Left lung (tissue), 10 donors: ENCODE results near the gene MYH9. TPM values are rescaled to one million over a fixed set of nuclear protein-coding genes. Genes with fewer than 3 reads are reported as not detected.

Experiments used
- ATAC-seq: fragments of 200-7000 bp; cut with Tn5 transposase; one replicate; pipeline ENCODE4 v1.9.1; 2020; ENCODE audit warnings: moderate library complexity
- DNase-seq, 4 donors: peaks; one replicate each; pipeline ENCODE4 v3.0.0-alpha.2; 2013 to 2020
- H3K27ac ChIP-seq, 2 donors: fragments of 200-600 bp; sonication (generic) in 1 of 2; one replicate each; pipeline versions ENCODE4 v1.5.0 to v1.8.0; 2020 to 2021
- H3K27me3 ChIP-seq, 2 donors: fragments of 200-600 bp; sonication (generic) in 1 of 2; one replicate each; pipeline versions ENCODE4 v1.5.0 to v1.8.0; 2020 to 2021
- H3K36me3 ChIP-seq, 2 donors: fragments of 200-600 bp; sonication (generic) in 1 of 2; one replicate each; pipeline versions ENCODE4 v1.5.0 to v1.8.0; 2020 to 2021
- H3K4me1 ChIP-seq, 2 donors: fragments of 200-600 bp; one replicate each; pipeline ENCODE4 v1.8.0; 2021
- H3K4me3 ChIP-seq, 2 donors: fragments of 200-600 bp; sonication (generic) in 1 of 2; one replicate each; pipeline versions ENCODE4 v1.5.0 to v1.8.0; 2020 to 2021; ENCODE audit warnings: mild to moderate bottlenecking in 1 of 2
- H3K9me3 ChIP-seq, 2 donors: fragments of 200-600 bp; sonication (generic) in 1 of 2; one replicate each; pipeline versions ENCODE4 v1.5.0 to v1.8.0; 2020 to 2021
- CTCF ChIP-seq, 2 donors: fragments of 200-600 bp; sonication (generic) in 1 of 2; IDR thresholded peaks; one replicate each; pipeline versions ENCODE4 v1.5.0 to v1.8.0; 2021; ENCODE audit warnings: antibody characterized with exemption in 2 of 2
- intact Hi-C, 2 donors: fragments of 100-400 bp; cut with DNase I; formaldehyde crosslinking; loops; one replicate each; pipeline versions ENCODE4 v1.11.2 to v1.14.2; 2022
- polyA plus RNA-seq, 6 donors: library from polyadenylated mRNA; unstranded; fragments of 120-200 nt; gene quantifications; one replicate each; pipeline ENCODE4 v1.2.1, GENCODE V29; 2013; ENCODE audit not compliant: insufficient read length in 6 of 6
- total RNA-seq, 2 donors: library from RNA; stranded (reverse); fragmentation: NEBNext Ultra II Directional; extraction: Animal tissue kit (Norgen Biotek cat#: 25700); gene quantifications; one replicate each; pipeline ENCODE4 v1.2.1, GENCODE V29; 2021
- donor health status: DM: no; HTN: yes; CAD: no.
- donor health status: DM: no; HTN: no; CAD: no.

The MYH9 gene
- total and polyA plus RNA-seq, 8 donors = 225 to 761 (median 270) TPM

- Histone ChIP-seq H3K27ac (no peak overlapping the region), H3K4me3 (no peak overlapping the region), H3K4me1 (peaks cover 0 to 3% of the 10 kb centered on the region in 2 donors), H3K27me3 (no peaks in the 10 kb centered on the region), H3K36me3 (peaks cover 12 to 100% of the 10 kb centered on the region in 2 donors), H3K9me3 (no peaks in the 10 kb centered on the region)
- no peak for ATAC-seq
- intact Hi-C loops = no loop called here
- DNase-seq = peak in 1 of 4 donors; percentile 43
- TF ChIP-seq CTCF (IDR thresholded peaks at IDR 0.05) = no peak
These were observed 90.2 kb downstream of the MYH9 start for GRCh38 chr22:36297568-36297967.

- H3K27me3 ChIP-seq = no peaks in the 10 kb centered on the region
- intact Hi-C loops = no loop called here
- no peaks in the 10 kb centered on the region for H3K9me3 ChIP-seq
- DNase-seq (peak in 1 of 4 donors; percentile 61), ATAC-seq (no peak)
- H3K36me3 ChIP-seq = peaks cover 14 to 100% of the 10 kb centered on the region in 2 donors
- TF ChIP-seq CTCF (IDR thresholded peaks at IDR 0.05) = no peak
- H3K4me1 ChIP-seq = peaks cover 0 to 3% of the 10 kb centered on the region in 2 donors
- H3K4me3 ChIP-seq = no peak overlapping the region
- no peak overlapping the region for H3K27ac ChIP-seq
These were observed 91.1 kb downstream of the MYH9 start for GRCh38 chr22:36296690-36297089.

GRCh38 chr22:36295247-36295646, 92.5 kb downstream of the MYH9 start:
- DNase-seq = peak in 1 of 4 donors; percentile 64
- TF ChIP-seq CTCF (IDR thresholded peaks at IDR 0.05) = no peak
- Histone ChIP-seq H3K9me3 (no peaks in the 10 kb centered on the region), H3K36me3 (peaks cover 14 to 100% of the 10 kb centered on the region in 2 donors), H3K4me3 (no peak overlapping the region), H3K27me3 (no peaks in the 10 kb centered on the region), H3K4me1 (no peaks in the 10 kb centered on the region), H3K27ac (no peak overlapping the region)
- ATAC-seq = no peak
- intact Hi-C loops = no loop called here

GRCh38 chr22:36294801-36295200, 93.0 kb downstream of the MYH9 start:
- no peaks in the 10 kb centered on the region for H3K9me3 ChIP-seq
- H3K4me1 ChIP-seq = peaks cover 0 to under 1% of the 10 kb centered on the region in 2 donors
- intact Hi-C loops = no loop called here
- no peak for ATAC-seq
- peaks cover 14 to 100% of the 10 kb centered on the region in 2 donors for H3K36me3 ChIP-seq
- no peak for TF ChIP-seq CTCF (IDR thresholded peaks at IDR 0.05)
- DNase-seq = peak in 1 of 4 donors; percentile 53
- H3K27ac ChIP-seq = no peak overlapping the region
- no peak overlapping the region for H3K4me3 ChIP-seq
- H3K27me3 ChIP-seq = no peaks in the 10 kb centered on the region

GRCh38 chr22:36294293-36294620, 93.5 kb downstream of the MYH9 start:
- DNase-seq (no peak), ATAC-seq (no peak)
- Histone ChIP-seq H3K27me3 (no peaks in the 10 kb centered on the region), H3K9me3 (no peaks in the 10 kb centered on the region), H3K4me3 (no peak overlapping the region), H3K27ac (no peak overlapping the region), H3K36me3 (peaks cover 11 to 100% of the 10 kb centered on the region in 2 donors), H3K4me1 (peaks cover 0 to 4% of the 10 kb centered on the region in 2 donors)
- intact Hi-C loops = no loop called here
- no peak for TF ChIP-seq CTCF (IDR thresholded peaks at IDR 0.05)
